Measurements from ENCODE around the gene ITFG2.

ITFG2 gene

DNA sequence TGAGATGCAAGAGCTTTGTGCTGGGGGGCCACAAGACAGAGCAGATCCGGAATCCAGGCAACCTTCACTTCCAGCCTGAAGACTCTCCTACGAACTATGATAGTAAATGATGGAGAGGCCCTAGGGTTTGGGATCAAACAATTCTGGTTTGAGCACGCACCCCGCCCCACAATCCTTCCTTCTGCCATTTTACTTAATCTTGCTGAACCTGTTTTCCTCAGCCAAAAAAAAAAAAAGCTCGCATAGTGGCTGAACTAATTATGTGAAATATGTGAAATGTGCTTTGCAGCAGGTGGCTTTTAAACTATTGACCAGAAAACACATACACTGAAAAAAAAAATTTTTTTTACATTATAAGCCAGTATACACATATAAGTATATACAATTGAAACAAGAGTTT, 667 bp upstream of the ITFG2 start:
- H3K27me3 ChIP-seq (ENCODE audit: insufficient read depth, low read length) = no peaks in the 10 kb centered on the region
- H3K14ac ChIP-seq (ENCODE audit: low read length) = no peak overlapping the region
- H3K4me1 ChIP-seq (ENCODE audit: control insufficient read depth in 1 of 2, insufficient read depth in 2 of 2, low read length in 2 of 2) = peaks cover 0 to 3% of the 10 kb centered on the region in 2 experiments
- peaks cover 2% of the 10 kb centered on the region for H3K79me2 ChIP-seq (ENCODE audit: control insufficient read depth, insufficient read depth, low read length, poor library complexity)
- peak overlapping the region; percentile 51 for H4K12ac ChIP-seq (ENCODE audit: low read depth, low read length)
- H2BK120ac ChIP-seq (ENCODE audit: insufficient read depth, low read length, poor library complexity) = peak overlapping the region; percentile 8
- H3K36me3 ChIP-seq (ENCODE audit: control insufficient read depth in 1 of 2, insufficient read depth in 2 of 2, low read length in 2 of 2) = no peaks in the 10 kb centered on the region
- no peak overlapping the region for H3K23ac ChIP-seq (ENCODE audit: low read length)
- no peak overlapping the region for H3K4me2 ChIP-seq (ENCODE audit: low read length)
- peaks cover 8% of the 10 kb centered on the region for H3K79me1 ChIP-seq (ENCODE audit: low read length)
- H4K91ac ChIP-seq (ENCODE audit: low read depth, low read length) = peak overlapping the region; percentile 15
- H2AK5ac ChIP-seq (ENCODE audit: low read length) = no peak overlapping the region
- no peak overlapping the region for H2BK12ac ChIP-seq (ENCODE audit: low read length)
- no peak overlapping the region for H2AFZ ChIP-seq (ENCODE audit: insufficient read depth, low read length, poor library complexity)
- no peak overlapping the region for H3K27ac ChIP-seq (ENCODE audit: low read depth, low read length)
- H3K4me3 ChIP-seq (ENCODE audit: low read depth, low read length) = no peak overlapping the region
- DNase-seq = peak; percentile 15 to 78
- H2BK5ac ChIP-seq (ENCODE audit: low read depth, low read length, poor library complexity) = no peak overlapping the region
- H3K9ac ChIP-seq (ENCODE audit: low read length) = no peak overlapping the region
- H3K18ac ChIP-seq (ENCODE audit: low read length) = no peak overlapping the region
- no CpG with 5 or more reads among the region's 5 CpGs for WGBS (ENCODE audit: extremely low coverage, insufficient coverage, insufficient read length)
- H3K9me3 ChIP-seq (ENCODE audit: insufficient read depth, low read depth, low read length) = no peaks in the 10 kb centered on the region
- H4K8ac ChIP-seq (ENCODE audit: low read depth, low read length) = peak overlapping the region; percentile 59
- no peak overlapping the region for H3K4ac ChIP-seq (ENCODE audit: low read depth, low read length)

DNA sequence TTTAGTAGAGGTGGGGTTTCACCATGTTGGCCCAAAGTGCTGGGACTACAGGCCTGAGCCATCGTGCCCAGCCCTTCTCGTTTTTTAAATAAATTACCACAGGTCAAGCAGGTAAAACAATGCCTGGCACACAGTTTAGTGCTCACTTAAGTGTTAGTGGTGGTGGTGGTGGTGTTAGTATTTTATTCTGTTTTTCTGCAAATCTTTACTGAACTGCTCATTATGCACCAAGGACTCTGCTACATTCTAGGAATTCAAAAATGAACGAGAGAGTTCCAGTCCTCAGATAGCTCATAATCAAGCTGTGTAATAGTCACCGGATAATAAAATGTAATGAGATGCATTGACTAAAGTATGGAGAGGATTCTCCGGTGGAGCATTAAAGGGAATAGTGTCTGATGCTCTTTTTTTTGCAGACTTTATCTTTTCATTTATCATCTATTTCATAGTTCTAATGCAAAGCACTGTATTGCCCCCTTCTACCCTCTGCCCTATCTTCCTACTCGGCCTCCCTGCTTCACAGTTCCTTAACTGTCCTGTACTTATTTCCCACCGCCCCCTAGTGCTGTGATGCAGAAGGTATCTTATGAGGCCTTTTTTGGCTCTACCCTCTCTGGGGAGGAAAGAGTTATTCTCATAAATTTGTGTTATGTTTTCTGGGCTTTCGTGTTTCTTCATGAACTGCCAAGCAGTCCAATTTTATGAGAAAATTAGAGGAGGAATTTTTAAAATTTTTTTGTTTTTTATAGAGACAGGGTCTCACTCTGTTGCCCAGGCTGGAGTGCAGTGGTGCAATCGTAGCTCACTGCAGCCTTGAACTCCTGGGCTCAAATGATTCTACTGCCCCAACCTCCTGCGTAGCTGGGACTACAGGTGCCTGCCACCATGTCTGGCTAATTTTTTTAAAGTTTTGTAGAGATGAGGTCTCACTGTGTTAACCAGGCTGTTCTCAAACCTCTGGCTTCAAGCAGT, 1.0 kb downstream of the ITFG2 start:
- H3K4ac ChIP-seq (ENCODE audit: low read depth, low read length) = peak overlapping the region; percentile 37
- H4K91ac ChIP-seq (ENCODE audit: low read depth, low read length) = peak overlapping the region; percentile 67
- peak overlapping the region; percentile 78 for H3K4me2 ChIP-seq (ENCODE audit: low read length)
- H3K18ac ChIP-seq (ENCODE audit: low read length) = peak overlapping the region; percentile 52
- peak overlapping the region; percentile 77 for H4K8ac ChIP-seq (ENCODE audit: low read depth, low read length)
- H2BK5ac ChIP-seq (ENCODE audit: low read depth, low read length, poor library complexity) = peak overlapping the region; percentile 61
- peak overlapping the region; percentile 99 for H3K4me3 ChIP-seq (ENCODE audit: low read depth, low read length)
- DNase-seq = peak; percentile 27 to 69
- H2AFZ ChIP-seq (ENCODE audit: insufficient read depth, low read length, poor library complexity) = peak overlapping the region; percentile 50
- peak overlapping the region; percentile 52 for H4K12ac ChIP-seq (ENCODE audit: low read depth, low read length)
- no peak overlapping the region for H3K23ac ChIP-seq (ENCODE audit: low read length)
- peaks cover 0 to 3% of the 10 kb centered on the region in 2 experiments for H3K4me1 ChIP-seq (ENCODE audit: control insufficient read depth in 1 of 2, insufficient read depth in 2 of 2, low read length in 2 of 2)
- no peak overlapping the region for H2BK12ac ChIP-seq (ENCODE audit: low read length)
- peak overlapping the region; percentile 50 for H3K27ac ChIP-seq (ENCODE audit: low read depth, low read length)
- H3K14ac ChIP-seq (ENCODE audit: low read length) = peak overlapping the region; percentile 78
- peaks cover 6 to 12% of the 10 kb centered on the region in 2 experiments for H3K36me3 ChIP-seq (ENCODE audit: control insufficient read depth in 1 of 2, insufficient read depth in 2 of 2, low read length in 2 of 2)
- H2BK120ac ChIP-seq (ENCODE audit: insufficient read depth, low read length, poor library complexity) = no peak overlapping the region
- H2AK5ac ChIP-seq (ENCODE audit: low read length) = no peak overlapping the region
- peaks cover 2% of the 10 kb centered on the region for H3K79me2 ChIP-seq (ENCODE audit: control insufficient read depth, insufficient read depth, low read length, poor library complexity)
- no peaks in the 10 kb centered on the region for H3K9me3 ChIP-seq (ENCODE audit: insufficient read depth, low read depth, low read length)
- no peaks in the 10 kb centered on the region for H3K27me3 ChIP-seq (ENCODE audit: insufficient read depth, low read length)
- no CpG with 5 or more reads among the region's 10 CpGs for WGBS (ENCODE audit: extremely low coverage, insufficient coverage, insufficient read length)
- H3K9ac ChIP-seq (ENCODE audit: low read length) = peak overlapping the region; percentile 51
- peaks cover 8% of the 10 kb centered on the region for H3K79me1 ChIP-seq (ENCODE audit: low read length)

DNA sequence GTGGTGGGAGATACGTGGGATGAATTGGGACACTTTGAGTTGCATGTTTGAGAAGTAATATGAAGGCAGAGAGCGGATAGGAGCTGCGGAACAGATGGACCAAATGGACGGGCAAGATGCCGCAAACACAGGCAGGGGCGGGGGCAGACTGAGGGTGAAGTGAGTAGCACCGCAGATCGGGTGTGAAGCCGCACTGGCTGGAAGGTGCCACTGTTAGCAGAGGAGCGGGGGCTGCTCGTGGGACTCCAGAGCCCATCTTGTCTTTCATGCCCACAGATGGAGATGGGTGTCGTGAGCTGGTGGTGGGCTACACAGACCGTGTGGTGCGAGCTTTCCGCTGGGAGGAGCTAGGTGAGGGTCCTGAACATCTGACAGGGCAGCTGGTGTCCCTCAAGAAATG, 7.3 kb downstream of the ITFG2 start:
- no peak overlapping the region for H3K4me2 ChIP-seq (ENCODE audit: low read length)
- H4K8ac ChIP-seq (ENCODE audit: low read depth, low read length) = no peak overlapping the region
- H2BK12ac ChIP-seq (ENCODE audit: low read length) = no peak overlapping the region
- H3K4ac ChIP-seq (ENCODE audit: low read depth, low read length) = no peak overlapping the region
- H3K79me2 ChIP-seq (ENCODE audit: control insufficient read depth, insufficient read depth, low read length, poor library complexity) = no peaks in the 10 kb centered on the region
- H3K14ac ChIP-seq (ENCODE audit: low read length) = no peak overlapping the region
- DNase-seq = no peak
- WGBS (ENCODE audit: extremely low coverage, insufficient coverage, insufficient read length) = no CpG with 5 or more reads among the region's 15 CpGs
- H2AFZ ChIP-seq (ENCODE audit: insufficient read depth, low read length, poor library complexity) = no peak overlapping the region
- H3K79me1 ChIP-seq (ENCODE audit: low read length) = no peaks in the 10 kb centered on the region
- H2BK5ac ChIP-seq (ENCODE audit: low read depth, low read length, poor library complexity) = no peak overlapping the region
- no peak overlapping the region for H3K18ac ChIP-seq (ENCODE audit: low read length)
- H3K27ac ChIP-seq (ENCODE audit: low read depth, low read length) = no peak overlapping the region
- H3K4me1 ChIP-seq (ENCODE audit: control insufficient read depth in 1 of 2, insufficient read depth in 2 of 2, low read length in 2 of 2) = no peaks in the 10 kb centered on the region
- H2AK5ac ChIP-seq (ENCODE audit: low read length) = no peak overlapping the region
- no peak overlapping the region for H4K12ac ChIP-seq (ENCODE audit: low read depth, low read length)
- no peak overlapping the region for H3K9ac ChIP-seq (ENCODE audit: low read length)
- no peak overlapping the region for H2BK120ac ChIP-seq (ENCODE audit: insufficient read depth, low read length, poor library complexity)
- H4K91ac ChIP-seq (ENCODE audit: low read depth, low read length) = no peak overlapping the region
- H3K4me3 ChIP-seq (ENCODE audit: low read depth, low read length) = no peak overlapping the region
- peaks cover 35 to 55% of the 10 kb centered on the region in 2 experiments for H3K36me3 ChIP-seq (ENCODE audit: control insufficient read depth in 1 of 2, insufficient read depth in 2 of 2, low read length in 2 of 2)
- peaks cover 1% of the 10 kb centered on the region for H3K9me3 ChIP-seq (ENCODE audit: insufficient read depth, low read depth, low read length)
- H3K23ac ChIP-seq (ENCODE audit: low read length) = no peak overlapping the region
- no peaks in the 10 kb centered on the region for H3K27me3 ChIP-seq (ENCODE audit: insufficient read depth, low read length)

DNA sequence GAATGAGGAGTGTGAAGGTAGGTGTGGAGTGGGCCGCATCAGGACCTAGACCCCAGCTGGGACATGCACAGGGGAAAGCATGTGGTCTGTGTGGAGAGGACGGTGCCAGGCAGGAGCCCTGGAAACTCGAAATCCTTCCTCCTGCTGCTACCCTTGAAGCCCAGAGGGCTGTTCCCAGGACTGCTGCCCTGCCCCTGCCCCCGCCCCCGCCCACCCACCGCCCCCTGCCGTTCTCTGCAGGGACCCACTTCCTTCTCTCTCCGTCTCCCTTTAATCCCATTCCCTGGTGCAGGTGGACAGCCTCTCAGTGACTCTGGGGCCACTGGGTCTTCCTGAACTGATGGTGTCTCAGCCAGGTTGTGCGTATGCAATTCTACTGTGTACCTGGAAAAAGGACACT, 8.0 kb downstream of the ITFG2 start:
- DNase-seq = no peak
- H4K8ac ChIP-seq (ENCODE audit: low read depth, low read length) = no peak overlapping the region
- WGBS (ENCODE audit: extremely low coverage, insufficient coverage, insufficient read length) = no CpG with 5 or more reads among the region's 9 CpGs

More for the DNA sequence above, 8.0 kb downstream of the ITFG2 start:
- peaks cover 1% of the 10 kb centered on the region for H3K9me3 ChIP-seq (ENCODE audit: insufficient read depth, low read depth, low read length)
- no peak overlapping the region for H2BK120ac ChIP-seq (ENCODE audit: insufficient read depth, low read length, poor library complexity)
- peaks cover 38 to 60% of the 10 kb centered on the region in 2 experiments for H3K36me3 ChIP-seq (ENCODE audit: control insufficient read depth in 1 of 2, insufficient read depth in 2 of 2, low read length in 2 of 2)
- H3K14ac ChIP-seq (ENCODE audit: low read length) = no peak overlapping the region
- H2BK12ac ChIP-seq (ENCODE audit: low read length) = no peak overlapping the region
- no peak overlapping the region for H2BK5ac ChIP-seq (ENCODE audit: low read depth, low read length, poor library complexity)
- no peak overlapping the region for H3K4me3 ChIP-seq (ENCODE audit: low read depth, low read length)
- no peak overlapping the region for H2AFZ ChIP-seq (ENCODE audit: insufficient read depth, low read length, poor library complexity)
- H3K4ac ChIP-seq (ENCODE audit: low read depth, low read length) = no peak overlapping the region
- no peak overlapping the region for H2AK5ac ChIP-seq (ENCODE audit: low read length)
- H4K91ac ChIP-seq (ENCODE audit: low read depth, low read length) = no peak overlapping the region
- no peaks in the 10 kb centered on the region for H3K4me1 ChIP-seq (ENCODE audit: control insufficient read depth in 1 of 2, insufficient read depth in 2 of 2, low read length in 2 of 2)
- H3K27me3 ChIP-seq (ENCODE audit: insufficient read depth, low read length) = no peaks in the 10 kb centered on the region
- H3K79me1 ChIP-seq (ENCODE audit: low read length) = no peaks in the 10 kb centered on the region
- no peaks in the 10 kb centered on the region for H3K79me2 ChIP-seq (ENCODE audit: control insufficient read depth, insufficient read depth, low read length, poor library complexity)
- no peak overlapping the region for H3K4me2 ChIP-seq (ENCODE audit: low read length)
- H4K12ac ChIP-seq (ENCODE audit: low read depth, low read length) = no peak overlapping the region
- no peak overlapping the region for H3K18ac ChIP-seq (ENCODE audit: low read length)
- no peak overlapping the region for H3K27ac ChIP-seq (ENCODE audit: low read depth, low read length)
- H3K23ac ChIP-seq (ENCODE audit: low read length) = no peak overlapping the region
- H3K9ac ChIP-seq (ENCODE audit: low read length) = no peak overlapping the region

Data from trophoblast cell (in vitro differentiated cells and primary cell).